Bronchial epithelial cell (primary cell): ENCODE data around the gene RAPGEF1. TPM values are rescaled to one million over a fixed set of nuclear protein-coding genes. Genes with fewer than 3 reads are reported as not detected.

Experiments used
- total RNA-seq: library from RNA; depleted of rRNA; stranded (reverse); fragments of >200 nt; gene quantifications from 2 replicates; pipeline ENCODE4 v1.2.1, GENCODE V29; 2014

The RAPGEF1 gene
- total RNA-seq, 1 donor from 2014 or later: 19.2 TPM

Other genes starting within 250 kb of the RAPGEF1 start
- 13.7 and 16.3 TPM in 2 replicates for gene POMT1, start 237.2 kb downstream of the RAPGEF1 start, total RNA-seq
- gene UCK1, start 208.8 kb downstream of the RAPGEF1 start, total RNA-seq: 15.0 and 16.1 TPM in 2 replicates
- gene PRRT1B, start 194.6 kb downstream of the RAPGEF1 start, total RNA-seq: not detected in 2 replicates